HEK293 (cell line): ENCODE data around the gene STAT5B.

Experiments used
- CTCF ChIA-PET: fragments of 350-600 bp; formaldehyde crosslinking; extraction: SDS; loops from one replicate; lab custom pipeline; 2021; ENCODE audit warnings: antibody characterized with exemption; lab: Yijun Ruan, JAX
- POLR2A ChIA-PET: fragments of 300-600 bp; formaldehyde crosslinking; extraction: SDS; loops from one replicate; lab custom pipeline; 2020; ENCODE audit warnings: antibody characterized with exemption, inconsistent platforms; lab: Yijun Ruan, JAX
- H3K27ac ChIP-seq: fragments of 200-500 bp; sonication (Bioruptor generic); 2 replicates; pipeline ENCODE4 v1.5.1; 2014; ENCODE audit warnings: low read depth, low read length, control low read depth, inconsistent platforms; ENCODE audit errors: extremely low read depth
- H3K36me3 ChIP-seq, 2 experiments: fragments of 200-500 bp in 1 of 2; sonication (Bioruptor generic) in 1 of 2; 1 replicate in 1 of 2; 2 replicates in 1 of 2; pipeline ENCODE4 v1.5.1; 2014 to 2017; ENCODE audit warnings: inconsistent platforms in 2 of 2, low read length in 2 of 2; ENCODE audit not compliant: control insufficient read depth in 2 of 2, insufficient read depth in 1 of 2
- H3K4me1 ChIP-seq: fragments of 200-500 bp; sonication (Bioruptor generic); 2 replicates; pipeline ENCODE4 v1.5.1; 2014; ENCODE audit warnings: mild to moderate bottlenecking, low read length, inconsistent platforms; ENCODE audit not compliant: control insufficient read depth, insufficient read depth
- H3K4me3 ChIP-seq: 2 replicates; pipeline ENCODE4 v1.5.1; 2011; ENCODE audit warnings: low read depth, mild to moderate bottlenecking, control low read depth, low read length, moderate library complexity
- H3K9me3 ChIP-seq: fragments of 200-500 bp; sonication (Bioruptor generic); 2 replicates; pipeline ENCODE4 v1.5.1; 2014; ENCODE audit warnings: low read depth, low read length, inconsistent platforms; ENCODE audit not compliant: control insufficient read depth, insufficient read depth
- ATF2 ChIP-seq: fragments of 450-650 bp; formaldehyde crosslinking; IDR thresholded peaks from 2 replicates; pipeline ENCODE4 v1.5.1; 2016; ENCODE audit warnings: missing biosample characterization, missing genetic modification characterization, low read depth
- PATZ1 ChIP-seq: fragments of 450-650 bp; formaldehyde crosslinking; IDR thresholded peaks from 2 replicates; pipeline ENCODE4 v1.5.1; 2016; ENCODE audit warnings: missing biosample characterization, missing genetic modification characterization
- PRDM4 ChIP-seq: fragments of 450-650 bp; formaldehyde crosslinking; IDR thresholded peaks from 2 replicates; pipeline ENCODE4 v1.5.1; 2017; ENCODE audit warnings: missing biosample characterization, missing genetic modification characterization
- SCRT2 ChIP-seq: fragments of 450-650 bp; formaldehyde crosslinking; IDR thresholded peaks from 2 replicates; pipeline ENCODE4 v1.5.1; 2016; ENCODE audit warnings: missing biosample characterization, missing genetic modification characterization
- ZNF10 ChIP-seq: fragments of 450-650 bp; formaldehyde crosslinking; IDR thresholded peaks from 2 replicates; pipeline ENCODE4 v1.5.1; 2017; ENCODE audit warnings: missing biosample characterization, missing genetic modification characterization
- ZNF174 ChIP-seq: fragments of 450-650 bp; formaldehyde crosslinking; IDR thresholded peaks from 2 replicates; pipeline ENCODE4 v1.5.0; 2017; ENCODE audit warnings: missing biosample characterization, mild to moderate bottlenecking, missing genetic modification characterization
- ZNF223 ChIP-seq: fragments of 450-650 bp; formaldehyde crosslinking; IDR thresholded peaks from 2 replicates; pipeline ENCODE4 v1.5.1; 2016; ENCODE audit warnings: missing biosample characterization, missing genetic modification characterization
- ZNF280D ChIP-seq: fragments of 450-650 bp; formaldehyde crosslinking; IDR thresholded peaks from 2 replicates; pipeline ENCODE4 v1.5.1; 2016; ENCODE audit warnings: missing biosample characterization, missing genetic modification characterization
- ZNF362 ChIP-seq: fragments of 450-650 bp; formaldehyde crosslinking; IDR thresholded peaks from 2 replicates; pipeline ENCODE4 v1.5.1; 2016; ENCODE audit warnings: missing biosample characterization, missing genetic modification characterization

The STAT5B gene

GRCh38 chr17:42182927-42183734, 93.1 kb downstream of the STAT5B start (continued):
- peak; percentile 86 for TF ChIP-seq PATZ1 (tag by site-specific recombination)
- no peak for TF ChIP-seq ZNF223 (tag by site-specific recombination)
- peak; percentile 95 for TF ChIP-seq SCRT2 (tag by site-specific recombination)
- TF ChIP-seq ZNF362 (tag by site-specific recombination) = 0 out of 2 replicates have a peak, but pooled peaks have one; percentile 33
- TF ChIP-seq ZNF10 (tag by site-specific recombination) = 0 out of 2 replicates have a peak, but pooled peaks have one; percentile 71
- TF ChIP-seq ATF2 (tag by site-specific recombination) = peak; percentile 62; the same call in 1 of the 2 replicates

- H3K27ac ChIP-seq = no peak overlapping the region
- TF ChIP-seq ZNF280D (tag by site-specific recombination) (no peak), PRDM4 (peak; percentile 67), ZNF174 (tag by site-specific recombination) (no peak)
- TF ChIP-seq, all 188 proteins: peak for 1
- H3K4me3 ChIP-seq = no peak overlapping the region
- CTCF ChIA-PET = interaction anchor here (0.6 to 1.9 kb wide), 15 partner anchors 8 to 192 kb away, joined by 3 to 8 read pairs (median 3); partner anchors contain the start of gene GHDC
- H3K9me3 ChIP-seq = no peaks in the 10 kb centered on the region
- POLR2A ChIA-PET = interaction anchor here (0.5 to 1.2 kb wide), 3 partner anchors 13 to 64 kb away, joined by 3 to 22 read pairs (median 4); partner anchors contain the start of gene GHDC
- H3K4me1 ChIP-seq = no peaks in the 10 kb centered on the region
- H3K36me3 ChIP-seq = no peaks in the 10 kb centered on the region
Measured at GRCh38 chr17:42181851-42182207, 94.4 kb downstream of the STAT5B start.
